ENCODE results near the gene LRRC2. TPM values are rescaled to one million over a fixed set of nuclear protein-coding genes. Genes with fewer than 3 reads are reported as not detected.
"Not testable (repeated sequence)": the region's sequence is repeated elsewhere in the genome, so short reads cannot be mapped to it uniquely, and the experiment has no call there.

LRRC2 gene
- polyA plus RNA-seq, 3 donors, result not detected

- H3K4me1 ChIP-seq (ENCODE audit: control insufficient read depth in 1 of 2, insufficient read depth in 2 of 2, low read length in 2 of 2), result no peaks in the 10 kb centered on the region
- no peaks in the 10 kb centered on the region for H3K36me3 ChIP-seq (replicated peaks in 1 of 2; ENCODE audit: control insufficient read depth in 1 of 2, insufficient read depth in 2 of 2, low read length in 2 of 2)
- H3K27ac ChIP-seq (ENCODE audit: low read depth in 1 of 2, low read length in 2 of 2), result no peak overlapping the region
- H3K79me2 ChIP-seq (ENCODE audit: insufficient read depth, low read length), result no peaks in the 10 kb centered on the region
- Mint-ChIP-seq H3K36me3 (no peaks in the 10 kb centered on the region), H3K4me3 (no peak overlapping the region), H3K27me3 (ENCODE audit: low read depth in 3 of 3) (peaks cover 1 to 4% (median 2%) of the 10 kb centered on the region in 3 donors), H3K27ac (no peak overlapping the region), H3K4me1 (peaks cover 4% of the 10 kb centered on the region), H3K9me3 (peaks cover 0 to 3% (median 0%) of the 10 kb centered on the region in 7 donors)
- H3K4me3 ChIP-seq (replicated peaks in 1 of 3; ENCODE audit: low read depth in 2 of 3, low read length in 3 of 3), result no peak overlapping the region
- no CpG with 5 or more reads among the region's 1 CpG for WGBS (ENCODE audit: insufficient coverage)
- no peaks in the 10 kb centered on the region for H3K9me3 ChIP-seq (replicated peaks in 1 of 2; ENCODE audit: control insufficient read depth in 1 of 2, insufficient read depth in 1 of 2, low read length in 2 of 2)
- H4K20me1 ChIP-seq (ENCODE audit: insufficient read depth, low read length), result no peaks in the 10 kb centered on the region
- H3K9ac ChIP-seq (ENCODE audit: insufficient read depth, low read length, poor library complexity, severe bottlenecking), result no peak overlapping the region
- intact Hi-C loops (cut with micrococcal nuclease), result loop anchor here in 1 of 2 donors (10.0 kb wide), 1 partner anchor 55 kb away; the partner anchor contains the start of gene RTP3
- no peak for TF ChIP-seq CTCF (IDR thresholded peaks at IDR 0.05)
- no peak for DNase-seq
- no peak overlapping the region for H2AFZ ChIP-seq (ENCODE audit: insufficient read depth, low read depth, low read length, poor library complexity, severe bottlenecking)
- no peaks in the 10 kb centered on the region for H3K27me3 ChIP-seq (ENCODE audit: control insufficient read depth in 2 of 2, insufficient read depth in 2 of 2, low read length in 2 of 2)
- no peak overlapping the region for H3K4me2 ChIP-seq (replicated peaks; ENCODE audit: extremely low read depth, low read length, poor library complexity, severe bottlenecking)
These were observed 16.1 kb downstream of the LRRC2 start for GRCh38 chr3:46549989-46550388.

- no peak overlapping the region for H3K4me2 ChIP-seq (replicated peaks; ENCODE audit: extremely low read depth, low read length, poor library complexity, severe bottlenecking)
- H4K20me1 ChIP-seq (ENCODE audit: insufficient read depth, low read length), result no peaks in the 10 kb centered on the region
- Mint-ChIP-seq H3K27ac (no peak overlapping the region), H3K4me3 (no peak overlapping the region), H3K27me3 (ENCODE audit: low read depth in 3 of 3) (peaks cover 1 to 4% (median 2%) of the 10 kb centered on the region in 3 donors), H3K4me1 (peaks cover 4% of the 10 kb centered on the region), H3K36me3 (no peaks in the 10 kb centered on the region), H3K9me3 (peaks cover 0 to 3% (median 0%) of the 10 kb centered on the region in 7 donors)
- no peaks in the 10 kb centered on the region for H3K36me3 ChIP-seq (replicated peaks in 1 of 2; ENCODE audit: control insufficient read depth in 1 of 2, insufficient read depth in 2 of 2, low read length in 2 of 2)
- H3K4me3 ChIP-seq (replicated peaks in 1 of 3; ENCODE audit: low read depth in 2 of 3, low read length in 3 of 3), result no peak overlapping the region
- no peaks in the 10 kb centered on the region for H3K79me2 ChIP-seq (ENCODE audit: insufficient read depth, low read length)
- H3K9ac ChIP-seq (ENCODE audit: insufficient read depth, low read length, poor library complexity, severe bottlenecking), result no peak overlapping the region
- H3K27me3 ChIP-seq (ENCODE audit: control insufficient read depth in 2 of 2, insufficient read depth in 2 of 2, low read length in 2 of 2), result no peaks in the 10 kb centered on the region
- 40% methylated on average over 3 of the region's 4 CpGs for WGBS (ENCODE audit: insufficient coverage)
- no peak overlapping the region for H2AFZ ChIP-seq (ENCODE audit: insufficient read depth, low read depth, low read length, poor library complexity, severe bottlenecking)
- intact Hi-C loops (cut with micrococcal nuclease), result no loop called here
- DNase-seq, result no peak
- H3K4me1 ChIP-seq (ENCODE audit: control insufficient read depth in 1 of 2, insufficient read depth in 2 of 2, low read length in 2 of 2), result no peaks in the 10 kb centered on the region
- H3K27ac ChIP-seq (ENCODE audit: low read depth in 1 of 2, low read length in 2 of 2), result no peak overlapping the region
- TF ChIP-seq CTCF (IDR thresholded peaks at IDR 0.05), result no peak
- no peaks in the 10 kb centered on the region for H3K9me3 ChIP-seq (replicated peaks in 1 of 2; ENCODE audit: control insufficient read depth in 1 of 2, insufficient read depth in 1 of 2, low read length in 2 of 2)
These were observed 16.6 kb downstream of the LRRC2 start for GRCh38 chr3:46549408-46549904.

- intact Hi-C loops (cut with micrococcal nuclease); H3K4me2 ChIP-seq (replicated peaks; ENCODE audit: extremely low read depth, low read length, poor library complexity, severe bottlenecking); H3K36me3 Mint-ChIP-seq; H4K20me1 ChIP-seq (ENCODE audit: insufficient read depth, low read length); H3K9ac ChIP-seq (ENCODE audit: insufficient read depth, low read length, poor library complexity, severe bottlenecking); H3K4me3 ChIP-seq (replicated peaks in 1 of 3; ENCODE audit: low read depth in 2 of 3, low read length in 3 of 3); H3K27me3 Mint-ChIP-seq (ENCODE audit: low read depth in 3 of 3); H3K4me3 Mint-ChIP-seq; H3K9me3 Mint-ChIP-seq; H3K4me1 ChIP-seq (ENCODE audit: control insufficient read depth in 1 of 2, insufficient read depth in 2 of 2, low read length in 2 of 2); H3K4me1 Mint-ChIP-seq; H3K27ac Mint-ChIP-seq; H3K79me2 ChIP-seq (ENCODE audit: insufficient read depth, low read length); H3K27me3 ChIP-seq (ENCODE audit: control insufficient read depth in 2 of 2, insufficient read depth in 2 of 2, low read length in 2 of 2); H2AFZ ChIP-seq (ENCODE audit: insufficient read depth, low read depth, low read length, poor library complexity, severe bottlenecking); H3K27ac ChIP-seq (ENCODE audit: low read depth in 1 of 2, low read length in 2 of 2); H3K9me3 ChIP-seq (replicated peaks in 1 of 2; ENCODE audit: control insufficient read depth in 1 of 2, insufficient read depth in 1 of 2, low read length in 2 of 2); H3K36me3 ChIP-seq (replicated peaks in 1 of 2; ENCODE audit: control insufficient read depth in 1 of 2, insufficient read depth in 2 of 2, low read length in 2 of 2); DNase-seq: not testable (repeated sequence)
- WGBS (ENCODE audit: insufficient coverage), result 100% methylated on average over 2 of the region's 3 CpGs
These were observed 17.5 kb downstream of the LRRC2 start for GRCh38 chr3:46548611-46549010.

All from CD14-positive monocyte (primary cell).